Stimulated activated CD4-positive, alpha-beta T cell treated with anti-CD3 and anti-CD28 coated beads, Interleukin-15, amount 100 ng/mL, for 48 hours (primary cell): Measurements from ENCODE around the gene ATAD3A.
"Not testable (repeated sequence)": the region's sequence is repeated elsewhere in the genome, so short reads cannot be mapped to it uniquely, and the experiment has no call there.

Experiments used
- DNase-seq, 2 donors: peaks; one replicate each; pipeline ENCODE4 v3.0.0-alpha.2; 2020; ENCODE audit warnings: low read depth in 2 of 2

Gene ATAD3A

DNA sequence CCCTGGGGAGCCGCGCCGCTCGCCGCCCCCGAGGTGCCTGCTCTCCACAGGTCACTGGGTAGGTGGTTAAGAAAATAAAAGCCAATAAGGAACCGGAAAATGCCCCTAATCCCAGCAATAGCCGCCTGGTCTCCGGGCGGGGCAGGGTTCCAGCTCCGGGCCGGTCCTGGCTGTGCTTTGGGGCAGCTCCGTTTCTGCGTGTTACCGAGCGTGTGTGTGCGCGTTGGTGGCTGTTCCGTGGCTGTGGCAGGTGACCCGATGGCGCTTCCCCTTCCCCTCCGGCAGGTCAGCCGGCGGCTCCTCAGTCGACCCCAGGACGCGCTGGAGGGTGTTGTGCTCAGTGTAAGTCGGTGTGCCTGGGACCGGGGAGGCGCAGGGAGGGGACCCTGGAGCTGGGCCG is 11.3 kb downstream of the ATAD3A start:
- not testable (repeated sequence) for DNase-seq

- not testable (repeated sequence) for DNase-seq
Observed at GRCh38 chr1:1523651-1524050, 11.7 kb downstream of the ATAD3A start.

- DNase-seq: not testable (repeated sequence)
Observed at GRCh38 chr1:1524750-1525383, 12.9 kb downstream of the ATAD3A start.

DNA sequence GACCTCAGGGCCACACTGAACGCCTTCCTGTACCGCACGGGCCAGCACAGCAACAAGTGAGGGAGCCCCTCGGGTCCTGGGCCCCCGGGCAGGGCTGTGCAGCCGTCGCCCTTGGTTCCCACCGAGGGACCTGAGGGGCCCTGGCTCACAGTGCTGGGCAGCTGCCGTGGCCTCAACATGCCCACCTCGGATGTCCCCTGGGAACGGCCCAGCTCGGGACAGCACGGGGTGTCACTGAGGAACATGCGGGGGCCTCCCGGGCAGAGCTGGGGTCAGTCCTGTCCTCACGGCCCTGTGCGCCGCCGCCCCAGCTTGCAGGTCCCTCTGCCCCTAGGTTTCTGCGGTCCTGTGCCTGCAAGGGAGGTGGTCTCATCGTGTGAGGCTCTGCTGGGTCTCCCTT is 14.5 kb downstream of the ATAD3A start:
- not testable (repeated sequence) for DNase-seq

DNA sequence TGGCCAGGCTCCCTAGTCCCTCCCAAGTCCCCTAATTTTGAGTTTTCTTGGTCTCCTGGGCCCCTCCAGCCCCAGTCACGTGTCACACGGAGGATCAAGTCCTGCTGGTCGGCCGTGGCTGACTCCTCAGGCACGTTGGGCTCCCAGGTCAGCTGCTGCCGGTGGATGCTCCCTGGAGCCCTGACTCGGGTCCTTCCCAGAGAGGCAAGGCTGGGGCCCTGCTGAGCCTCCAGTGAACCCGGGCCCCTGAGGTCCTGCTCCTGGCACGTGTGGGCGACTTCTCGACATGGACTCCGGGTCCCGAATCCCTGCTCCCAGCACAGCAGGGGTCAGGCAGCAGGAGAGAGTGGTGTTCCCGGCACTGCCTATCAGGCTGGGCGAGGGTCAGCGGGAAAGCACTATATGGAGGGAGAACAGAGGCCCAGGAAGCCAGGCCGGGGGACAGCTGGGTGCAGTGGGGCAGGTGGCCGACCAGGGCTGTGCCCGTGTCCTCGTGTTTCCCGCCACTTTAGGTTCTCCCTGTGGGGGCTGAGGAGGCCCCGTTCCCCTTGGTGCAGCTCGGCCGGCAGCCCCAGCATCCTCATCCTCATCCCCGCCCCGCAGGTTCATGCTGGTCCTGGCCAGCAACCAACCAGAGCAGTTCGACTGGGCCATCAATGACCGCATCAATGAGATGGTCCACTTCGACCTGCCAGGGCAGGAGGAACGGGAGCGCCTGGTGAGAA is 15.3 kb downstream of the ATAD3A start:
- no peak for DNase-seq

GRCh38 chr1:1528301-1529267 is 16.6 kb downstream of the ATAD3A start:
- DNase-seq: no peak

DNA sequence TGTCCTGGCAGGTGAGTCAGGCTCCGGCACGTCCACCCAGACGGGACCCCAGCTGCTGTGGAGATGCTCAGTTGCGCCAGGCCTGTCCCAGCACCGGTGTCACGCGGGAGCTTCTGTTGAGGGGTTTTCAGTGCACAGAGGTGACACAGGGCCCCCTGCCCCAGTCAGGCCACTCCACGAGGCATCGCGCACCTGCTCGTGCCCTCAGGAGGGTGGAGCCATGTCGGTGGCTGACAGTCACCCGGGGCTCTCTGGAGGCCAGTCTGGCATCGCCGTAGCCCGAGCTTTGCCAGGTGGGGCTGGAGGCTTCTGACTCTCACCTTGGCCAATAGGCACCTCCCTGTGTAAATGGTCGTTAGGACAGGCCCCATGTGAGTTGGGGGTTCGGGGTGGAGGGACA is 17.4 kb downstream of the ATAD3A start:
- no peak for DNase-seq

GRCh38 chr1:1529936-1530335 is 18.0 kb downstream of the ATAD3A start:
- DNase-seq: no peak

- no peak for DNase-seq
Observed at GRCh38 chr1:1531947-1532346, 20.0 kb downstream of the ATAD3A start.

GRCh38 chr1:1533176-1533893 is 21.4 kb downstream of the ATAD3A start:
- not testable (repeated sequence) for DNase-seq

DNA sequence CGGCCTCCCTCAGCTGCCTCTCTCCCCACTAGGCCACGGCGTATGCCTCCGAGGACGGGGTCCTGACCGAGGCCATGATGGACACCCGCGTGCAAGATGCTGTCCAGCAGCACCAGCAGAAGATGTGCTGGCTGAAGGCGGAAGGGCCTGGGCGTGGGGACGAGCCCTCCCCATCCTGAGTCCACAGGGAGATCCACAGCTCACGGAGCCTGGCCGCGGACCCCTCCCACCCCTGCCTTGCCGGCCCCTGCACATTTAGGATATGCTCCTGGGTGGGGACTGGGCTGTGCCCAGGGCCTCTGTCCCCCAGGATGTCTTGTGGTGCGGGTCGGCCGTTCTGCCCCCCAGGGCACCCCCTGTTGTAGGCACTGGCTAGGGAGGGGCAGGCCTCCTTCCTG is 21.9 kb downstream of the ATAD3A start:
- DNase-seq: not testable (repeated sequence)

GRCh38 chr1:1534401-1535154 is 22.6 kb downstream of the ATAD3A start:
- no peak for DNase-seq

GRCh38 chr1:1535201-1536018 is 23.4 kb downstream of the ATAD3A start:
- no peak for DNase-seq

GRCh38 chr1:1536019-1536937 is 24.3 kb downstream of the ATAD3A start:
- no peak for DNase-seq

- DNase-seq: no peak
Observed at GRCh38 chr1:1536938-1537546, 25.1 kb downstream of the ATAD3A start.

GRCh38 chr1:1537626-1538250 is 25.8 kb downstream of the ATAD3A start:
- DNase-seq: no peak

DNA sequence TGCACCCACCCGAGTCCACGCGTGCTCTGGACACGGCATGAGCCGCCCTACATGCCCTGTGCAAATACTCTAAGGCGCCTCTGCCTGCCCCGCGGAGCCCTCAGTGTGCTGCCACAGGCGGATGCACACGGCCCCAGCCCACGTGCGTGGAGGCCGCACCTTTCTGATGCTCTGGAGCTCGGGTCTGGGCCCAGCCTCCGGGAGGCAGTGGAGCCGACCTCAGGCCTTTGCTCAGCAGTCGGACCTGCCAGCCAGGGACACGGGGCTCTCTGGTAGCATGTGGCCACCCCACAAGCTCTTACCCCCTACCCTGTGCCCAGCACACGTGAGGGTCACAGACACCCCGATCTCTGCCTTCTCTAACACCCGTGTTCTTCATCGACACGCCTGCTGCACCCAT is 26.4 kb downstream of the ATAD3A start:
- DNase-seq: no peak

DNA sequence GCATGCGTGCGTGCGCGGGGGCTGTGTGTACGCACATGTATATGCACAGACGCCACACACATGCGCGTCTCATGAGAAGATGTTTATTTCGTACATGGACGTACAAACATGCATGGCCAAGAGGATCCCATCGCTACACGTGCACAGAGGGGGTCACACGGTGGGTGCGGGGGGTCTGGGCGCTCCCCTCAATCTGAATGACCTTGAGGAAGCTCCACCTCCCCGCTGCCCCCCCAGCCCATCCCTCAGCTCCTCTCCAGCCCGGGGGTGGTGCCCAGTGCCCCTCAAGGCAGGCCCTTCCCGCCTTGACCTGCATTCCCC is 27.0 kb downstream of the ATAD3A start:
- no peak for DNase-seq
